ENCODE results near the gene LRRN2. TPM values are rescaled to one million over a fixed set of nuclear protein-coding genes. Genes with fewer than 3 reads are reported as not detected.

LRRN2 gene
- total RNA-seq (2021) (4.6 and 7.0 TPM in 2 replicates), Bru-seq, nascent RNA (percentile 40 among the genes with signal in this experiment), BruChase-seq, experiment 1, labeled RNA remaining after a 2-hour chase (percentile 47 among the genes with signal in this experiment), BruChase-seq, experiment 2, labeled RNA remaining after a 6-hour chase (percentile 37 among the genes with signal in this experiment)
- long read RNA-seq, full-length matches to known transcripts: 14 of 14 reads
- long read RNA-seq, partial matches to known transcripts: 0 of 14 reads
- long read RNA-seq, other reads (novel, unspliced or antisense): 0 of 14 reads

- Histone ChIP-seq H3K27me3 (ENCODE audit: insufficient read depth, low read depth) (peaks cover 42% of the 10 kb centered on the region), H2AFZ (no peak within 1 kb of the TSS), H3K4me2 (peak within 1 kb of the TSS; percentile 64), H4K20me1 (ENCODE audit: insufficient read depth) (no peaks in the 10 kb centered on the region), H3K4me3 (peak within 1 kb of the TSS; percentile 46; the same call in 1 of the 2 replicates), H3K36me3 (ENCODE audit: low read depth) (no peaks in the 10 kb centered on the region), H3F3A (ENCODE audit: insufficient read depth, low read depth) (no peaks in the 10 kb centered on the region), H3K27ac (no peak within 1 kb of the TSS), H3K9me3 (ENCODE audit: insufficient read depth, low read depth) (no peaks in the 10 kb centered on the region), H3K79me2 (ENCODE audit: low read depth) (no peaks in the 10 kb centered on the region), H3K9me2 (ENCODE audit: insufficient read depth) (no peaks in the 10 kb centered on the region), H3K4me1 (replicated peaks; ENCODE audit: insufficient read depth) (no peaks in the 10 kb centered on the region)
- peak in 1 of 2 experiments; percentile 44 for DNase-seq
- intact Hi-C loops (cut with micrococcal nuclease; ENCODE audit: unreplicated experiment): no loop called here
- BruUV-seq (replicated peaks): no TSS peak
- ChIA-PET POLR2A (ENCODE audit: unreplicated experiment) (no interaction called here), CTCF (interaction anchor here (0.6 kb wide), 1 partner anchor 254 kb away, joined by 10 read pairs; no protein-coding TSS in a partner anchor)
- TF ChIP-seq EZH2 (IDR thresholded peaks at IDR 0.05; ENCODE audit: low read depth): no peak
- TF ChIP-seq, protein P1, sequence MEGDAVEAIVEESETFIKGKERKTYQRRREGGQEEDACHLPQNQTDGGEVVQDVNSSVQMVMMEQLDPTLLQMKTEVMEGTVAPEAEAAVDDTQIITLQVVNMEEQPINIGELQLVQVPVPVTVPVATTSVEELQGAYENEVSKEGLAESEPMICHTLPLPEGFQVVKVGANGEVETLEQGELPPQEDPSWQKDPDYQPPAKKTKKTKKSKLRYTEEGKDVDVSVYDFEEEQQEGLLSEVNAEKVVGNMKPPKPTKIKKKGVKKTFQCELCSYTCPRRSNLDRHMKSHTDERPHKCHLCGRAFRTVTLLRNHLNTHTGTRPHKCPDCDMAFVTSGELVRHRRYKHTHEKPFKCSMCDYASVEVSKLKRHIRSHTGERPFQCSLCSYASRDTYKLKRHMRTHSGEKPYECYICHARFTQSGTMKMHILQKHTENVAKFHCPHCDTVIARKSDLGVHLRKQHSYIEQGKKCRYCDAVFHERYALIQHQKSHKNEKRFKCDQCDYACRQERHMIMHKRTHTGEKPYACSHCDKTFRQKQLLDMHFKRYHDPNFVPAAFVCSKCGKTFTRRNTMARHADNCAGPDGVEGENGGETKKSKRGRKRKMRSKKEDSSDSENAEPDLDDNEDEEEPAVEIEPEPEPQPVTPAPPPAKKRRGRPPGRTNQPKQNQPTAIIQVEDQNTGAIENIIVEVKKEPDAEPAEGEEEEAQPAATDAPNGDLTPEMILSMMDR (conservative IDR thresholded peaks at IDR 0.05): no peak
These were observed at the start of gene LRRN2 for GRCh38 chr1:204685236-204686006. LRRN2 (minus strand) TSS chr1:204685738; CDS start chr1:204619992, 65,746 bp downstream.

DNA sequence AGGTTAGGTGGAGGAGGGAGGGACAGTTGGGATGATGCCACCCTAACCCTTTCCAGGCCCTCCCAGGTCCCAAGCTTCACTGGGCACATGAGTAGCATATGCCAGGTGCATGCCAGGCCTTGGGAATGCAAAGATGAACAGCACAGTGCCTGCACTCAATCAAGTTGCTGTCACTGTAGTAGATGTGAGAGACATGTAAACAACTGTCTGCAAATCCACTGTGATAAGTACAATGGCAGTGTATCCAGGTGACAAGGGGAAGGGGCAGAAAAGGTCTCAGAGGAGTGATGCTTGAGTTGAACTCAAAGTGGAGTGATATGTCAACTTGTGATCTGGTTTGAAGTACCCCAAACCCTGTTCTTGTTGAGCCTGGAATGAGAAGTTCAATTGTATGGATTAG lies 49.5 kb upstream of the LRRN2 start:
- TF ChIP-seq EZH2 (IDR thresholded peaks at IDR 0.05; ENCODE audit: low read depth): no peak
- TF ChIP-seq, protein P1 (conservative IDR thresholded peaks at IDR 0.05): no peak
- DNase-seq: no peak
- no peaks in the 10 kb centered on the region for H4K20me1 ChIP-seq (ENCODE audit: insufficient read depth)
- BruUV-seq (replicated peaks): no TSS peak
- no peak overlapping the region for H3K27ac ChIP-seq
- no peak overlapping the region for H3K4me3 ChIP-seq
- H3K9me2 ChIP-seq (ENCODE audit: insufficient read depth): no peaks in the 10 kb centered on the region
- H3K4me1 ChIP-seq (replicated peaks; ENCODE audit: insufficient read depth): peaks cover 10% of the 10 kb centered on the region
- ChIA-PET CTCF (no interaction called here), POLR2A (ENCODE audit: unreplicated experiment) (no interaction called here)
- 0 out of 2 replicates have a peak, but pooled peaks cover 16% of the 10 kb centered on the region for H3K27me3 ChIP-seq (ENCODE audit: insufficient read depth, low read depth)
- no peaks in the 10 kb centered on the region for H3K79me2 ChIP-seq (ENCODE audit: low read depth)
- no peak overlapping the region for H3K4me2 ChIP-seq
- H2AFZ ChIP-seq: no peak overlapping the region
- intact Hi-C loops (cut with micrococcal nuclease; ENCODE audit: unreplicated experiment): no loop called here
- H3K36me3 ChIP-seq (ENCODE audit: low read depth): no peaks in the 10 kb centered on the region
- H3F3A ChIP-seq (ENCODE audit: insufficient read depth, low read depth): no peaks in the 10 kb centered on the region; the same call in 1 of the 2 replicates
- H3K9me3 ChIP-seq (ENCODE audit: insufficient read depth, low read depth): 0 out of 2 replicates have a peak, but pooled peaks cover 4% of the 10 kb centered on the region

DNA sequence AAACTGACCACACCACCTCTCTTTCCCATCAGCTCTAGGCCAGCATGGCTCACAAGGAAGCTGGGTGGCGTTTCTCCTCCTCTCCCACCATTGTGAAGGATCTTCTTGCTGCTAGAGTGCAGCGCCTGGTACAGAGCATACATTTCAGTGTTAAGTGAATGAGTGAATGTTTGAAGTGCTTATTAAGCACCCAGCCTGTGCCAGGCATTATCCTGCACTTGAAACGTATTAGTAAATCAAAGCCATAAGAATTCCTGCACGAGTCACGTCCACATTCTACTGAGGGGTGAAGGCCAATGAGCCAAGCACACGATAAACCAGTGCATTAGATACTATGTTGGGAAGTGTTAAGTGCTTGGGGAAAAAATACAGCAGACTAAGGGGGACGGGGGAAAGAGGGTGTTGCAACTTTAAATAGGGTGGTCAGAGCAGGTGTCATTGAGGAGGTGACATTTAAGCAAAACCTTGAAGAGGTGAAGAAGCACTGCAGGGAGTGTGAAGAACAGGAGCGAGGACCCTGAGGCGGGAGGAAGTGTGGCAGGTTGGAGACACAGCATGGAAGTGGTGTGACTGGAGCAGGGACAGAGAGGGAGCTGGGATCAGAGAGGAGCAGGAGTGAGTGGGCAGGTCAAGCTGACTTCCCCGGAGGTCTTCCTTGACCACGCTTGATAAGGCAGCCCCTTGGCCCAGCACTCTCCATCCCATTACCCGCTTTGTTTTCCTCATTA lies 48.5 kb upstream of the LRRN2 start:
- peaks cover 12% of the 10 kb centered on the region for H3K4me1 ChIP-seq (replicated peaks; ENCODE audit: insufficient read depth)
- H3F3A ChIP-seq (ENCODE audit: insufficient read depth, low read depth): no peaks in the 10 kb centered on the region; the same call in 1 of the 2 replicates
- no TSS peak for BruUV-seq (replicated peaks)
- H3K9me3 ChIP-seq (ENCODE audit: insufficient read depth, low read depth): 0 out of 2 replicates have a peak, but pooled peaks cover 4% of the 10 kb centered on the region
- POLR2A ChIA-PET (ENCODE audit: unreplicated experiment): no interaction called here
- no peak for DNase-seq
- no peak overlapping the region for H3K4me2 ChIP-seq
- no peaks in the 10 kb centered on the region for H3K79me2 ChIP-seq (ENCODE audit: low read depth)
- 0 out of 2 replicates have a peak, but pooled peaks cover 16% of the 10 kb centered on the region for H3K27me3 ChIP-seq (ENCODE audit: insufficient read depth, low read depth)
- H2AFZ ChIP-seq: no peak overlapping the region
- no peak overlapping the region for H3K4me3 ChIP-seq
- no peaks in the 10 kb centered on the region for H4K20me1 ChIP-seq (ENCODE audit: insufficient read depth)
- intact Hi-C loops (cut with micrococcal nuclease; ENCODE audit: unreplicated experiment): no loop called here
- H3K27ac ChIP-seq: no peak overlapping the region
- no peaks in the 10 kb centered on the region for H3K36me3 ChIP-seq (ENCODE audit: low read depth)
- TF ChIP-seq, protein P1 (conservative IDR thresholded peaks at IDR 0.05): no peak
- no peak for TF ChIP-seq EZH2 (IDR thresholded peaks at IDR 0.05; ENCODE audit: low read depth)
- no peaks in the 10 kb centered on the region for H3K9me2 ChIP-seq (ENCODE audit: insufficient read depth)
- CTCF ChIA-PET: no interaction called here

Measured in PC-9 (cell line).